ENCODE measurements around the gene FSTL4.

FSTL4 gene

GRCh38 chr5:133338504-133339355 lies 273.6 kb downstream of the FSTL4 start:
- 95% methylated on average over 15 of the region's 15 CpGs for WGBS (ENCODE audit: insufficient coverage)
- no peaks in the 10 kb centered on the region for H3K36me3 ChIP-seq (ENCODE audit: control insufficient read depth in 4 of 4, insufficient read depth in 4 of 4, low read length in 3 of 4)
- H3K4me3 ChIP-seq (ENCODE audit: control insufficient read depth in 1 of 7, extremely low read depth in 1 of 7, insufficient read depth in 4 of 7, low read depth in 2 of 7, low read length in 6 of 7), result no peak overlapping the region
- ChIA-PET CTCF (no interaction called here), POLR2A (no interaction called here)
- H3K4me1 ChIP-seq (ENCODE audit: control extremely low read depth in 1 of 4, control insufficient read depth in 4 of 4, insufficient read depth in 4 of 4, low read length in 3 of 4), result peaks cover 0 to 5% (median 3%) of the 10 kb centered on the region in 4 experiments
- H3K27me3 ChIP-seq (replicated peaks in 2 of 5; ENCODE audit: control insufficient read depth in 4 of 5, insufficient read depth in 5 of 5, low read length in 4 of 5), result peaks cover 0 to 4% (median 0%) of the 10 kb centered on the region in 5 experiments
- no peak for DNase-seq
- no peak overlapping the region for H3K27ac ChIP-seq (ENCODE audit: insufficient read depth in 1 of 2, low read depth in 1 of 2, low read length in 2 of 2, poor library complexity in 1 of 2, severe bottlenecking in 2 of 2)
- H3K9me3 ChIP-seq (ENCODE audit: control extremely low read depth in 1 of 5, control insufficient read depth in 4 of 5, insufficient read depth in 2 of 5, low read depth in 1 of 5, low read length in 4 of 5), result no peaks in the 10 kb centered on the region

GRCh38 chr5:133337795-133338445 lies 274.4 kb downstream of the FSTL4 start:
- ChIA-PET CTCF (interaction anchor here (1.1 kb wide), 2 partner anchors 10 to 14 kb away, joined by 3 to 4 read pairs; no protein-coding TSS in a partner anchor), POLR2A (interaction anchor here (0.6 kb wide), 1 partner anchor 25 kb away, joined by 3 read pairs; no protein-coding TSS in a partner anchor)
- DNase-seq, result no peak
- no peaks in the 10 kb centered on the region for H3K9me3 ChIP-seq (ENCODE audit: control extremely low read depth in 1 of 5, control insufficient read depth in 4 of 5, insufficient read depth in 2 of 5, low read depth in 1 of 5, low read length in 4 of 5)
- peaks cover 0 to 5% (median 3%) of the 10 kb centered on the region in 4 experiments for H3K4me1 ChIP-seq (ENCODE audit: control extremely low read depth in 1 of 4, control insufficient read depth in 4 of 4, insufficient read depth in 4 of 4, low read length in 3 of 4)
- H3K4me3 ChIP-seq (ENCODE audit: control insufficient read depth in 1 of 7, extremely low read depth in 1 of 7, insufficient read depth in 4 of 7, low read depth in 2 of 7, low read length in 6 of 7), result no peak overlapping the region
- WGBS (ENCODE audit: insufficient coverage), result 97% methylated on average over 8 of the region's 9 CpGs
- peaks cover 0 to 4% (median 0%) of the 10 kb centered on the region in 5 experiments for H3K27me3 ChIP-seq (replicated peaks in 2 of 5; ENCODE audit: control insufficient read depth in 4 of 5, insufficient read depth in 5 of 5, low read length in 4 of 5)
- no peak overlapping the region for H3K27ac ChIP-seq (ENCODE audit: insufficient read depth in 1 of 2, low read depth in 1 of 2, low read length in 2 of 2, poor library complexity in 1 of 2, severe bottlenecking in 2 of 2)
- H3K36me3 ChIP-seq (ENCODE audit: control insufficient read depth in 4 of 4, insufficient read depth in 4 of 4, low read length in 3 of 4), result no peaks in the 10 kb centered on the region

DNA sequence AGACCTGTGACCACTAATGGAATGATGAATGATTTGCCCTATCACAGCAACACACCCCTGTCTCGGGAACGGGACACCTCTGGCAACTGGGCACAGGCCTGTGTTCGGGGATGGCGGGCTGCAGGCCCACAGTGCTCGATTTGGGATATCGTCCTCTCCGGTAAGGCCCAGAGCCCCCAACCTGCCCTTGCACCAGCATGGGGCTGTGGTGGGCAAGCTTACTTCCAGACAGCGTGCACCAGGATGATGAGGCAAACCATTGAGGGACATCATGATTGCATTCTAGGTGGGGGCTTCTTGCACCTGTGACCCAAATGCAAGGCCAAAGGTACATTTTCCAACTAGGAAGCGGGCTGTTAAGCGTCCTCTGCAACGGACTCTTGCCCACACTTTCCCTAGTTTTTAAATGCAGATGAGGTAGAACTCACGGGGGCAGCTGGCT lies 275.4 kb downstream of the FSTL4 start:
- H3K27ac ChIP-seq (ENCODE audit: insufficient read depth in 1 of 2, low read depth in 1 of 2, low read length in 2 of 2, poor library complexity in 1 of 2, severe bottlenecking in 2 of 2), result no peak overlapping the region
- H3K36me3 ChIP-seq (ENCODE audit: control insufficient read depth in 4 of 4, insufficient read depth in 4 of 4, low read length in 3 of 4), result no peaks in the 10 kb centered on the region
- ChIA-PET CTCF (interaction anchor here (1.1 kb wide), 2 partner anchors 11 to 13 kb away, joined by 3 to 4 read pairs; no protein-coding TSS in a partner anchor), POLR2A (no interaction called here)
- H3K27me3 ChIP-seq (replicated peaks in 2 of 5; ENCODE audit: control insufficient read depth in 4 of 5, insufficient read depth in 5 of 5, low read length in 4 of 5), result peaks cover 0 to 5% (median 0%) of the 10 kb centered on the region in 5 experiments
- no peak overlapping the region for H3K4me3 ChIP-seq (ENCODE audit: control insufficient read depth in 1 of 7, extremely low read depth in 1 of 7, insufficient read depth in 4 of 7, low read depth in 2 of 7, low read length in 6 of 7)
- 99% methylated on average over 12 of the region's 12 CpGs for WGBS (ENCODE audit: insufficient coverage)
- H3K9me3 ChIP-seq (ENCODE audit: control extremely low read depth in 1 of 5, control insufficient read depth in 4 of 5, insufficient read depth in 2 of 5, low read depth in 1 of 5, low read length in 4 of 5), result no peaks in the 10 kb centered on the region
- peaks cover 0 to 5% (median 3%) of the 10 kb centered on the region in 4 experiments for H3K4me1 ChIP-seq (ENCODE audit: control extremely low read depth in 1 of 4, control insufficient read depth in 4 of 4, insufficient read depth in 4 of 4, low read length in 3 of 4)
- DNase-seq, result no peak

- Histone ChIP-seq H3K4me1 (ENCODE audit: control extremely low read depth in 1 of 4, control insufficient read depth in 4 of 4, insufficient read depth in 4 of 4, low read length in 3 of 4) (peaks cover 0 to 5% (median 3%) of the 10 kb centered on the region in 4 experiments), H3K4me3 (ENCODE audit: control insufficient read depth in 1 of 7, extremely low read depth in 1 of 7, insufficient read depth in 4 of 7, low read depth in 2 of 7, low read length in 6 of 7) (no peak overlapping the region), H3K27me3 (replicated peaks in 2 of 5; ENCODE audit: control insufficient read depth in 4 of 5, insufficient read depth in 5 of 5, low read length in 4 of 5) (peaks cover 0 to 7% (median 0%) of the 10 kb centered on the region in 5 experiments), H3K9me3 (ENCODE audit: control extremely low read depth in 1 of 5, control insufficient read depth in 4 of 5, insufficient read depth in 2 of 5, low read depth in 1 of 5, low read length in 4 of 5) (no peaks in the 10 kb centered on the region), H3K36me3 (ENCODE audit: control insufficient read depth in 4 of 4, insufficient read depth in 4 of 4, low read length in 3 of 4) (no peaks in the 10 kb centered on the region), H3K27ac (ENCODE audit: insufficient read depth in 1 of 2, low read depth in 1 of 2, low read length in 2 of 2, poor library complexity in 1 of 2, severe bottlenecking in 2 of 2) (no peak overlapping the region)
- ChIA-PET CTCF (interaction anchor here (1.1 to 1.8 kb wide), 2 partner anchors 11 to 12 kb away, joined by 3 to 4 read pairs; no protein-coding TSS in a partner anchor), POLR2A (no interaction called here)
- 100% methylated on average over 4 of the region's 12 CpGs for WGBS (ENCODE audit: insufficient coverage)
- peak in 2 of 3 donors; percentile 42 to 57 for DNase-seq
These were observed 276.0 kb downstream of the FSTL4 start for GRCh38 chr5:133336121-133336968.

DNA sequence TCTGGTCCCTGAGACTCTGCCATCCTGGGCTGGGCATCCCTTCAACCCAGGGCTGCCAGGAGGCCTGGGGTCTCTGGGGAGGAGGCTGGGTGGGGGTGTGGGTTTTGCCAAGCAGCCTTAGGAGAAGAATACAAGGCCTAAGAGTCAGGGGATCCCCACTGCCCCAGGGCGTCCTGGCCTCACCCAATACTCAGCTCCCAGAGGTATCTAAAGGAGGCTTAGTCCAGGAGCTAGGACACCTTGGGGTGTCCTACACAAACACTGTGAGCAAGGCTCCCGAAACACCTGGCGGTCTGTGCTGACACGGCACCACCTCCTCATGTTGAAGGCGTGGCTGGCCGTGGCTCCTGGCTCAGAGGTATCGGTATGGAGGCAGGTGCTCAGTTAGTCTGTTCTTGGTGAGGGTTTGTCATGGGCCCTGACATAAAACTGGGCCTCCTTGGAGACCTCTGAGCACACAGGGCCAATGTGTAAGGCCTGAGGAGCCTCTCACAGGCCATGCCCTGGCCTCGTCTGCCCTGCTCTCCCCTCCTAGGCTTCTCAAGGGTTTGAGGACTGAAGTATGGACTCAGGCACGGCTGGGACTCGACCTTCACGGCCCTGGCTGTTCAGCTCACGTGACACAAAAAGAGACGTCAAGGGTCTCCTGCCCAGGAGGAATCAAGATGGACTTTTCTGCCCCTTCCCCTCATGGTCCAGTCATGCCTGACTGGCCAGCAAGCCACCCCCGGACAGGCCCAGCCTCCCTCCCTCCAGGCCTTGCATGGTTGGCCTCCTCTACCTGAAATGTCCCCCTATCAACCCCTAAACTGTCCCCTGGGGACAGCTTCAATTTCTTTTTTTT lies 277.3 kb downstream of the FSTL4 start:
- Histone ChIP-seq H3K4me3 (ENCODE audit: control insufficient read depth in 1 of 7, extremely low read depth in 1 of 7, insufficient read depth in 4 of 7, low read depth in 2 of 7, low read length in 6 of 7) (no peak overlapping the region), H3K9me3 (ENCODE audit: control extremely low read depth in 1 of 5, control insufficient read depth in 4 of 5, insufficient read depth in 2 of 5, low read depth in 1 of 5, low read length in 4 of 5) (no peaks in the 10 kb centered on the region), H3K36me3 (ENCODE audit: control insufficient read depth in 4 of 4, insufficient read depth in 4 of 4, low read length in 3 of 4) (no peaks in the 10 kb centered on the region), H3K4me1 (ENCODE audit: control extremely low read depth in 1 of 4, control insufficient read depth in 4 of 4, insufficient read depth in 4 of 4, low read length in 3 of 4) (peaks cover 0 to 5% (median 3%) of the 10 kb centered on the region in 4 experiments), H3K27me3 (replicated peaks in 2 of 5; ENCODE audit: control insufficient read depth in 4 of 5, insufficient read depth in 5 of 5, low read length in 4 of 5) (peaks cover 0 to 7% (median 0%) of the 10 kb centered on the region in 5 experiments), H3K27ac (ENCODE audit: insufficient read depth in 1 of 2, low read depth in 1 of 2, low read length in 2 of 2, poor library complexity in 1 of 2, severe bottlenecking in 2 of 2) (no peak overlapping the region)
- 94% methylated on average over 14 of the region's 14 CpGs for WGBS (ENCODE audit: insufficient coverage)
- no peak for DNase-seq
- CTCF ChIA-PET, result interaction anchor here (1.4 to 1.8 kb wide), 2 partner anchors 9 to 224 kb away, joined by 3 to 4 read pairs; no protein-coding TSS in a partner anchor
- POLR2A ChIA-PET, result no interaction called here

Data from common myeloid progenitor, CD34-positive (primary cell).